ENCODE data around the gene FKRP.
"Not testable (repeated sequence)": the region's sequence is repeated elsewhere in the genome, so short reads cannot be mapped to it uniquely, and the experiment has no call there.

The FKRP gene

GRCh38 chr19:46759817-46760333 lies 14.0 kb downstream of the FKRP start:
- DNase-seq = no peak

GRCh38 chr19:46760363-46760762 lies 14.5 kb downstream of the FKRP start:
- DNase-seq = no peak

DNA sequence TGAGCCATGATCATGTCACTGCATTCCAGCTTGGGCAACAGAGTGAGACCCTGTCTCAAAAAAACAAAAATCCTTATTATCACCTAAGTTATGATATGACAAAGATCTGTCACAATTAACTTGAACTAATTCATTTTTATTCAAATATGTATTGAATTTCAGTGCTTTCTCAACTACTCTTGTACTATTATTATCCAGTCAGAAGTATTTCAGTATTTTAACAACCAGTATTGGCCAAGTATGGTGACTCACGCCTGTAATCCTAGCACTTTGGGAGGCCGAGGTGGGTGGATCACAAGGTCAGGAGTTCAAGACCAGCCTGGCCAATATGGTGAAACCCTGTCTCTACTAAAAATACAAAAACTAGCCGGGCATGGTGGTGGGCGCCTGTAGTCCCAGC lies 15.0 kb downstream of the FKRP start:
- not testable (repeated sequence) for DNase-seq

DNA sequence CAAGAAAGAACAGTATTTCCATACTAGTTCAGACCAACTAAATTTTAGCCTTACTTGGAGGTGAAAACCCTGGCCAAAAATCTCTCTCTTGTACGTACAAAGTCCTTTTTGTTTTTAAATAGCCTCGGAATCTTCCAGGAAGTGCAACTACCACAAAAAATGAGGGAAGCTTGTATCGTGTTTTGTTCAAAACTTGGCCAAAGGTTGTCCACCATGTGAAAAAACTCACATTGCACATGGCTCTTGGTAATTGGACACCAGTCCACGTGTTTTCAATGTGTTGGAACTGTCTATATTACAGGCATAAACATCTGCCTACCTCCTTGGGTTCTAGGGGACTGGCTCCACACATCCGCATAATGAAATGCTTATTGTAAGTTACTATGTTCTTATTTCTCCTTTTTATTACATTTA lies 15.6 kb downstream of the FKRP start:
- DNase-seq = no peak

- DNase-seq = no peak
Measured at GRCh38 chr19:46762245-46762890, 16.5 kb downstream of the FKRP start.

- no peak for DNase-seq
Measured at GRCh38 chr19:46764817-46765291, 19.0 kb downstream of the FKRP start.

DNA sequence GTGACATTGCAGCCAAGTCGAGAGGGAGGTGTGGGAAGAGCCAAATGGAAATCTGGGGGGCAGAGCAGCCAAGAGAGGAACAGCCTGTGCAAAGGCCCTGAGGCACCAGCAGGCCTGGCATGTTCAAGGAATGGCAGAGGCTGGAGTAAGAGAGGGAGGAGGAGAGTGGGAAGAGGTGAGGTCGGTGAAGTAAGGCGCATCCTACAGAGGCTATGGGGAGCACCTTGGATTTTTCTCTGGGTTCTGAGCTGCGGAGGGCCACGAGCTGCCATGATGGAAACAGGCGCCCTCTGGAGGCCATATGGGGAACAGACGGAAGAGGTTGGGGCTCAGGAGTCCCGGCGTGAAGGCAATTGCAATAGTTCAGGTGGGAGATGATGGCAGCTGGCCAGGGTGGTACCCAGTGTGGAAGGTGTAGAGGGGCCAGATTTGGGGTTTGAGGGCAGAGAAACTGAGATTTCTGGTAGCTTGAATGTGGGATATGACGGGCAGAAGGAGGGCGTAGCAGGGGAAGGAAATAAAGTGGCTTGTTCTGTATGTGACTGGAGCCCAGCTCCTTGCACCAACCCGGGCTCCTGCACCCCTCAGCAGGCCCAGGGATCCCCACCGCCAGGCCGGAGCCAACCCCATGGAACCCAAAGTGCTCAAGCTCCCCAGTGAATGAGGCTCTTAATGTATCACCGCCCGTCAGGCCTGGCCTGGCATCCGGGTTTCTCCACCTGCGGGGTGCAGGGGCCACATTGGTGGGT lies 20.9 kb downstream of the FKRP start:
- DNase-seq = peak; percentile 64

DNA sequence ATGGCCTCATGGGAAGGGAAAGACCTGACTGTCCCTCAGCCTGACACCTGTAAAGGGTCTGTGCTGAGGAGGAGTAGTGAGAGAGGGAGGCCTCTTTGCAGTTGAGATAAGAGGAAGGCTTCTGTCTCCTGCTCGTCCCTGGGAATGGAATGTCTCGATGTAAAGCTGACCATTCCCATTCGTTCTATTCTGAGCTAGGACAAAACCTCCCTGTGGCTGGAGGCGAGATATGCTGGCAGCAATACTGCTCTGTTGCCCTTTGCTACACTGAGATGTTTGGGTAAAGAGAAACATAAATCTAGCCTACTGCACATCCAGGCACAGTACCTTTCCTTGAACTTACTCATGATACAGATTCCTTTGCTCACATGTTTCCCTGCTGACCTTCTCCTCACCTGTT lies 22.9 kb downstream of the FKRP start:
- not testable (repeated sequence) for DNase-seq

DNA sequence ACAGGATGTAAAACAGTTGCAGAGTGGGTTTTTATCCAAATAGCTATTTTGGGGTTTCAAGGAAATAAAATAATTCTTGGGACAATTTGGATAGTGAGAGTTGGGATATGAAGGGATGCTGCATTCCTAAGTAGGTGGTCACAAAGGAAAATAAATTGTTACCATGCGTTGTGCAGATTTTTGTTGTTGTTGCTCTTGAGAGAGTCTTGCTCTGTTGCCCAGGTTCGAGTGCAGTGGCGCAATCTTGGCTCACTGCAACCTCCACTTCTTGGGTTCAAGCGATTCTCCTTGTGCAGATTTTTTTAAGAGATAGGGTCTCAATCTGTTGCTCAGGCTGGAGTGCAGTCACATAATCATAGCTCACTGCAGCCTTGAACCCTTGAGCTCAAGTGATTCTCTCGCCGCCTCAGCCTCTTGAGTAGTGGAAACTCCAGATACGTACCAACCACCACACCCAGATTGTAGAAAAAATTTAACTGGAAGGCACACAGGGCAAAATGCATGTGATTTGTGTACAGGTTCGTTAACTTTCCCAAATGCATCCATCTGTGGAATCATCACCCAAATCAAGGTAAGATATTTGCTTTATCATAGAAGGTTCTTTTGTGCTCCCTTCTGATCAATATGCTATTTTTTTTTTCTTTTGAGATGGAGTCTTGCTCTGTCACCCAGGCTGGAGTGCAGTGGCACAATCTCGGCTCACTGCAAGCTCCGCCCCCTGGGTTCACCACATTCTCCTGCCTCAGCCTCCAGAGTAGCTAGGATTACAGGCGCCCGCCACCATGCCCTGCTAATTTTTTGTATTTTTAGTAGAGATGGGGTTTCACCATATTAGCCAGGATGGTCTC lies 26.5 kb downstream of the FKRP start:
- DNase-seq = no peak

GRCh38 chr19:46773018-46773399 lies 27.2 kb downstream of the FKRP start:
- DNase-seq = no peak

DNA sequence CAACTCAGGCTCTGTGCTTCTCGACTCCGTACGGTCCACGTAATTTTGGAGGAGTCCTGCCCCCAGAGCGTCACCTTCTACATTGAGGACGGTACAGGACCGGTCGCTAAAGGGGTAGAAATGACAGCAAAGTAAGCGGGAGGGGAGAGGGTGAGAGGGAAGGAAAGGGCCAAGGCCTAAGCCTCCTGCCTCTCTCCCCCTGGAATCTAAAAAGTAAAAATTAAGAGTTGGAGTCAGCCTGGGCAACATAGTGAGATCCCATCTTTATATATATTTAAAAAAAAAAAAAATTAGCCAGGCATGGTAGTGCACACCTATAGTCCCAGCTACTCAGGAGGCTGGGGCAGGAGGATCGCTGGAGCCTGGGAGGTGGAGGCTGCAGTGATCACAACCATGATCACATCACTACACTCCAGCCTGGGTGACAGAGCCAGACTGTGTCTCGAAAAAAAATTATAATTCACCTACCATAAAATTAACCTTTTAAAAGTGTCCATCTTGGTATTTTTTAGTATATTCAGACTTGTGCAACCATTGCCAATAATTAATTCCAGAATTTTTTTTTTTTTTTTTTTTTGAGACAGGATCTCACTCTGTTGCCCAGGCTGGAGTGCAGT lies 29.9 kb downstream of the FKRP start:
- DNase-seq = no peak

DNA sequence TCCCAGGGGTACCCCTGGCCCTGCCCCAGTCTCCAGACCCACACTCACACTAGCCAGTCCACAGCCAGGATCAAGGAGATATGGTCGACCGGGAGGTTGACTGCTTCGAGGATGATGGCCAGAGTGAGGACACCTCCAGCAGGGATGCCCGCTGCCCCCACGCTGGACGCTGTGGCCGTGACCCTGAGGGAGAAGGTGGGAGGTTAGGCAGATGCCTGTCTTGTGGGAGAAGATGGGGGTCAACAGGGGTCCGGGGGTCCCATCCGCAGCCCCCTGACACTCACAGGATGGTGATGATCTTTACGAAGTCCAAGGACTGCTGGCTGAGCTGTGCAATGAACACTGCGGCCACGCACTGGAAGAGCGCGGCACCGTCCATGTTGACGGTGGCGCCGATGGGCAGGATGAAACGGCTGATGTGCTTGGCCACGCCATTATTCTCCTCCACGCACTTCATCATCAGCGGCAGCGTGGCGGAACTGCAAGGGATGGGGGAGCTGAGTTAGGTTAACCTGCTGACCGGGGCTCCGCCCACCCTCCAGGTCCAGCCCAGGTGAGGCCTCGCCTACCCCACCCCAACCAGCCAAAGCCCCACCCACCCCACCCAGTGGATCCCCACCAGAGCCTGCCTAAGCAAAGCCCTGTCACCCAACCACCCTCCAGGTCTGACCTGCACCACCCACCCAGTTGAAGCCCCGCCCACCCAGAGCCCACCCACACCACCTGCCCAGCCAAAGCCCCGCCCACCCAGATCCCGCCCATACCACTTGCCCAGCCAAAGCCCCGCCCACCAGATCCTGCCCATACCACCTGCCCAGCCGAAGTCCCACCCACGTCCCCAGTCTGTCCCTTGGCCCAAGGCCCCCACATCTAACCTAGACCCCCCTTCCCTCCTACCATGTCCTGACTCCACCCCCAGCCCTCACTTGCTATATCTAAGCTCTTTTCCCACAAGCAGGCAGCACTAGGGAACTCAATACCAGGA lies 31.4 kb downstream of the FKRP start:
- DNase-seq = no peak

- DNase-seq = peak; percentile 54
Measured at GRCh38 chr19:46777956-46778645, 32.2 kb downstream of the FKRP start.

- no peak for DNase-seq
Measured at GRCh38 chr19:46782355-46783019, 36.6 kb downstream of the FKRP start.

GRCh38 chr19:46783670-46784069 lies 37.8 kb downstream of the FKRP start:
- DNase-seq = no peak

- peak; percentile 80 for DNase-seq
Measured at GRCh38 chr19:46784262-46785053, 38.6 kb downstream of the FKRP start.

- no peak for DNase-seq
Measured at GRCh38 chr19:46785054-46785979, 39.5 kb downstream of the FKRP start.

DNA sequence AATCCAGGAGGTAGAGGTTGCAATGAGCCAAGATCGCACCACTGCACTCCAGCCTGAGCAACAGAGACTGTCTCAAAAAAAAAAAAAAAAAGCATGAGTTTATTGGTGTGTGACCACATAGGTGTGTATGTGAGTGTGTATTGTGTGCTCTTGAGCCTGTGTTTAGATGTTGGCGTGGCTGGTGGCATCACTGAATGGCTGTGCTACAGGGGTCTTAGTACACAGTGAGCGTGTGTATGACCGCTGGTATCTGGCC lies 40.1 kb downstream of the FKRP start:
- DNase-seq = no peak
